ENCODE results near the gene CBLN4.

Gene CBLN4

DNA sequence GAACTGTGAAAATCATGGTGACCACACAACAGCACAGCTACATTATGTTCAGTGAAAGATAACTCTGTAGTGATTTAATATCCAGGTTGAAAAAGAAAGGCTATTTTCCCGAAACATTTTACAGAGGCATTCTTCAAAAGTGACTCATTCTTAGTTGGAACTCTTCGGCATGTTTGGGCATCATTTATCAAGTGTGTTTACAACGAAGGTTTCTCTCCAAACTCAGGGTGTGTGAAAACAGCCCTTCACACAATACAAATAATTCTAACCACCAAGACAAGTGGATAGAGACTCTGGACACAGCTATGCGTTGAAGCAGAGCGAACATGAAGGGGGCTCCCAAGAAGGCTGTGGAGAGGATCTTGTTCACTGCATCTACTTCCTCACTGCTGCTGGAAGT is 57.6 kb downstream of the CBLN4 start:
- H3K4me1 ChIP-seq (ENCODE audit: control insufficient read depth, insufficient read depth, low read length): no peaks in the 10 kb centered on the region
- no peaks in the 10 kb centered on the region for H3K9me3 ChIP-seq (ENCODE audit: control insufficient read depth in 2 of 2, low read length in 2 of 2)
- no peak overlapping the region for H3K27ac ChIP-seq (ENCODE audit: low read length)
- no peaks in the 10 kb centered on the region for H3K27me3 ChIP-seq (ENCODE audit: control insufficient read depth in 1 of 2, insufficient read depth in 2 of 2, low read length in 2 of 2)
- no peaks in the 10 kb centered on the region for H3K36me3 ChIP-seq (ENCODE audit: control insufficient read depth in 2 of 2, insufficient read depth in 2 of 2, low read length in 2 of 2)
- H3K9ac ChIP-seq (ENCODE audit: low read length in 2 of 2): no peak overlapping the region
- H3K4me3 ChIP-seq (ENCODE audit: low read length in 2 of 2): no peak overlapping the region

Data from stomach smooth muscle (tissue), 2 donors.